Melanocyte of skin (primary cell): Measurements from ENCODE around the gene RHOXF1. TPM values are rescaled to one million over a fixed set of nuclear protein-coding genes. Genes with fewer than 3 reads are reported as not detected.

ENCODE experiments used
- total RNA-seq, 2 donors: library from RNA; depleted of rRNA; stranded (reverse); fragments of >200 nt; gene quantifications; 2 replicates each; pipeline ENCODE4 v1.2.3, GENCODE V29; 2012

RHOXF1 gene, protein sequence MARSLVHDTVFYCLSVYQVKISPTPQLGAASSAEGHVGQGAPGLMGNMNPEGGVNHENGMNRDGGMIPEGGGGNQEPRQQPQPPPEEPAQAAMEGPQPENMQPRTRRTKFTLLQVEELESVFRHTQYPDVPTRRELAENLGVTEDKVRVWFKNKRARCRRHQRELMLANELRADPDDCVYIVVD
- not detected for total RNA-seq

DNA sequence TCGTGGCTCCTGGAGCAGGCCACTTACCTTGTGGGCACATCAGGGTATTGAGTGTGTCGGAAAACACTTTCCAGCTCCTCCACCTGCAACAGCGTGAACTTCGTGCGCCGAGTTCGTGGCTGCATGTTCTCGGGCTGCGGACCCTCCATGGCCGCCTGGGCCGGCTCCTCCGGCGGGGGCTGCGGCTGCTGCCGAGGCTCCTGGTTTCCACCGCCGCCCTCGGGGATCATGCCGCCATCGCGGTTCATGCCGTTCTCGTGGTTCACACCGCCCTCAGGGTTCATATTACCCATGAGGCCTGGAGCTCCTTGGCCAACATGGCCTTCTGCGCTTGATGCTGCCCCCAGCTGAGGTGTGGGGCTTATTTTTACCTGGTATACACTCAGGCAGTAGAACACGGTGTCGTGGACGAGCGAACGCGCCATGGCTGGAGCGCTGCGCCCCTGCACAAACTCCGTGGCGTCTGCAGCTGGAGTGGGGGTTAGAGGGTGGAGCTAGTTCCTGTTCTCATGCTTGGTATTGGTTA lies at the start of gene RHOXF1:
TSS of gene RHOXF1 (minus strand) at position 476 of the 526 bp plus-strand sequence. CDS start at position 425, 51 bp downstream.

DNA sequence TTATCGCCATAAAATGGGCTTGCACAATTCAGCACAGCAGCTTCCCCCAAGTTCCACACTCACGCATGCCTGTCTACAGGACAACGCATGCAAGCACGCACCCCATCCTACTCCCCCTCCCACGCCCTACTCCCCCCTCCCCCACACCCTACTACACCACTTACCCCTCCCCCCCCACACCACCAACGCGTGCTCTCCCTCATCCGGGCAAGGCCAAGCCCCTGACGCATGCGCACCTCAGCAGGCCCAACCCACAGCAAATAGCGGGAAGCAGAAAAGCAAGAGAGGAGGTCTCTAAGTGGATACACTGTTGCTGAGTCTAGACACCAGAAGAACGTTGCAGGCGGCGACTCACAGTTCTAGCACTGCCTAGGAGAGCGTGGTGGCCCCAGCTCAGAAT lies 42.6 kb upstream of the RHOXF1 start, which contains the start of gene RHOXF2:
TSS of gene RHOXF2 (plus strand) at position 301 of the 400 bp plus-strand sequence. CDS start 138 bp downstream, outside the sequence.

DNA sequence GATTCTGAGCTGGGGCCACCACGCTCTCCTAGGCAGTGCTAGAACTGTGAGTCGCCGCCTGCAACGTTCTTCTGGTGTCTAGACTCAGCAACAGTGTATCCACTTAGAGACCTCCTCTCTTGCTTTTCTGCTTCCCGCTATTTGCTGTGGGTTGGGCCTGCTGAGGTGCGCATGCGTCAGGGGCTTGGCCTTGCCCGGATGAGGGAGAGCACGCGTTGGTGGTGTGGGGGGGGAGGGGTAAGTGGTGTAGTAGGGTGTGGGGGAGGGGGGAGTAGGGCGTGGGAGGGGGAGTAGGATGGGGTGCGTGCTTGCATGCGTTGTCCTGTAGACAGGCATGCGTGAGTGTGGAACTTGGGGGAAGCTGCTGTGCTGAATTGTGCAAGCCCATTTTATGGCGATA lies 38.1 kb downstream of the RHOXF1 start, which contains the start of gene RHOXF2B:
TSS of gene RHOXF2B (minus strand) at position 101 of the 400 bp plus-strand sequence. CDS start 138 bp downstream, outside the sequence.

Other genes with a start within 250 kb of the RHOXF1 start
- 10 to 100 TPM; 12.4 to 18.0 TPM for gene RNF113A, start 244.2 kb downstream of the RHOXF1 start, total RNA-seq
- 10 to 100 TPM; 36.5 to 59.9 TPM for gene NDUFA1, start 244.1 kb downstream of the RHOXF1 start, total RNA-seq
- not detected for gene AKAP14, start 220.0 kb downstream of the RHOXF1 start, total RNA-seq
- 1 to 10 TPM; 3.4 to 4.0 TPM for gene NKAP, start 172.2 kb downstream of the RHOXF1 start, total RNA-seq
- gene RHOXF2B, start 38.2 kb downstream of the RHOXF1 start, total RNA-seq = not detected
- gene RHOXF2, start 42.7 kb upstream of the RHOXF1 start, total RNA-seq = not detected
- gene ZBTB33, start 134.9 kb upstream of the RHOXF1 start, total RNA-seq = 10 to 100 TPM; 28.6 to 29.6 TPM
- 10 to 100 TPM in 1 of 2 donors, 1 to 10 TPM in 1; 7.6 to 18.6 TPM for gene TMEM255A, start 195.5 kb upstream of the RHOXF1 start, total RNA-seq
- gene ATP1B4, start 246.2 kb upstream of the RHOXF1 start, total RNA-seq = not detected